ENCODE results near the gene PFKFB3.
A peak's percentile ranks its signal among the peaks of the same experiment; 100 is the strongest.

The PFKFB3 gene

GRCh38 chr10:6270951-6271350 lies 68.2 kb downstream of the PFKFB3 start:
- Mint-ChIP-seq H3K9me3 (no peaks in the 10 kb centered on the region), H3K36me3 (ENCODE audit: low read depth) (no peaks in the 10 kb centered on the region), H3K4me3 (no peak overlapping the region), H3K27me3 (ENCODE audit: low read depth, poor library complexity) (peaks cover 6% of the 10 kb centered on the region), H3K4me1 (peaks cover 56% of the 10 kb centered on the region), H3K27ac (peak overlapping the region; percentile 97)
- no peak for TF ChIP-seq CTCF (IDR thresholded peaks at IDR 0.05)
- no peak for DNase-seq

- Mint-ChIP-seq H3K27ac (no peak overlapping the region), H3K9me3 (no peaks in the 10 kb centered on the region), H3K4me3 (no peak overlapping the region), H3K27me3 (ENCODE audit: low read depth, poor library complexity) (peaks cover 6% of the 10 kb centered on the region), H3K4me1 (peaks cover 56% of the 10 kb centered on the region), H3K36me3 (ENCODE audit: low read depth) (peaks cover under 1% of the 10 kb centered on the region)
- DNase-seq, result no peak
- no peak for TF ChIP-seq CTCF (IDR thresholded peaks at IDR 0.05)
These were observed 68.9 kb downstream of the PFKFB3 start for GRCh38 chr10:6271663-6272062.

- no peak for TF ChIP-seq CTCF (IDR thresholded peaks at IDR 0.05)
- no peak for DNase-seq
- peaks cover 8% of the 10 kb centered on the region for H3K27me3 Mint-ChIP-seq (ENCODE audit: low read depth, poor library complexity)
- peaks cover 5% of the 10 kb centered on the region for H3K36me3 Mint-ChIP-seq (ENCODE audit: low read depth)
- H3K4me1 Mint-ChIP-seq, result peaks cover 54% of the 10 kb centered on the region
- H3K27ac Mint-ChIP-seq, result no peak overlapping the region
- H3K4me3 Mint-ChIP-seq, result no peak overlapping the region
- no peaks in the 10 kb centered on the region for H3K9me3 Mint-ChIP-seq
These were observed 69.4 kb downstream of the PFKFB3 start for GRCh38 chr10:6272126-6272525.

DNA sequence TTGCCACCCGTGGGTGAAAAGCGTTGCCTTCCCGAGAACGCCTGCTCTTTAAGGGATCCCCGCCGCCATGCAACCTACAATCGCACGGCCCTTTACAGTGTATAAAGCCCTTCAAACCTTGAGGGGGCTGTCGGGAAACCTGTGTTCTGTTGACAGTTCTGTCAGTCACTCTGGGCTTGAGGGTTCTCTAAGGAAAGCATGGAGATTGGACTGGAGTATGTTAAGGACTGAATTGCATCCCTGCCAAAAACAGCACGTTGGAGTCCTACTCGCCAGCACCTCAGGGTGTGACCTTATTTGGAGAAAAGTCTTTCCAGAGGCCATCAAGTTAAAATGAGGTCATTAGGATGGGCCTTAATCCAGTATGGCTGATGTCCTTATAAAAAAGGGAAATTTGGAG lies 70.6 kb downstream of the PFKFB3 start:
- Mint-ChIP-seq H3K27me3 (ENCODE audit: low read depth, poor library complexity) (peaks cover 8% of the 10 kb centered on the region), H3K4me1 (peaks cover 43% of the 10 kb centered on the region), H3K4me3 (no peak overlapping the region), H3K9me3 (peaks cover 4% of the 10 kb centered on the region), H3K36me3 (ENCODE audit: low read depth) (peaks cover 10% of the 10 kb centered on the region), H3K27ac (peak overlapping the region; percentile 61)
- no peak for TF ChIP-seq CTCF (IDR thresholded peaks at IDR 0.05)
- DNase-seq, result no peak

DNA sequence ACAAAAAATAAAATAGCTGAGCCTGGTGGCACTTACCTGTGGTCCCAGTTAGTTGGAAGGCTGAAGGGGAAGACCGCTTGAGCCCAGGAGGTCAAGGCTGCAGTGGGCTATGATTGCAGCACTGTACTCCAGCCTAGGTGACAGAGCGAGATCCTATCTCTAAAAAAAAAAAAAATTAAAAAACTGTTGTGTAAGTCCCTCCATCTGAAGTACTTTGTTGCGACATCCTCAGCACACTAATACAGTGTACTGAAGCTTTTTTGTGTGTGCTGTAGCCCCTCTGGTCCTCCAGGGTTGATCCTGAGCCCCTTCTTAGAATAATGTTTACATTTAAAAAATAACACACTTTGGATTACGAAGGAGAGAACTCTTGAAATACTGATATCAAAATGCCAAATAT lies 71.3 kb downstream of the PFKFB3 start:
- Mint-ChIP-seq H3K9me3 (peaks cover 4% of the 10 kb centered on the region), H3K27me3 (ENCODE audit: low read depth, poor library complexity) (peaks cover 8% of the 10 kb centered on the region), H3K27ac (peak overlapping the region; percentile 61), H3K4me3 (no peak overlapping the region), H3K36me3 (ENCODE audit: low read depth) (peaks cover 10% of the 10 kb centered on the region), H3K4me1 (peaks cover 45% of the 10 kb centered on the region)
- no peak for DNase-seq
- no peak for TF ChIP-seq CTCF (IDR thresholded peaks at IDR 0.05)

- peaks cover 8% of the 10 kb centered on the region for H3K27me3 Mint-ChIP-seq (ENCODE audit: low read depth, poor library complexity)
- H3K36me3 Mint-ChIP-seq (ENCODE audit: low read depth), result peaks cover 10% of the 10 kb centered on the region
- H3K4me3 Mint-ChIP-seq, result no peak overlapping the region
- no peak for TF ChIP-seq CTCF (IDR thresholded peaks at IDR 0.05)
- H3K27ac Mint-ChIP-seq, result no peak overlapping the region
- peaks cover 4% of the 10 kb centered on the region for H3K9me3 Mint-ChIP-seq
- no peak for DNase-seq
- H3K4me1 Mint-ChIP-seq, result peaks cover 45% of the 10 kb centered on the region
These were observed 71.8 kb downstream of the PFKFB3 start for GRCh38 chr10:6274484-6274883.
